Stimulated activated CD8-positive, alpha-beta memory T cell treated with anti-CD3 and anti-CD28 coated beads, Interleukin-4, amount 100 ng/mL, for 24 hours (primary cell): ENCODE data around the gene INTS3.

Source experiments
- DNase-seq: peaks from one replicate; pipeline ENCODE4 v3.0.0-alpha.2; 2020; ENCODE audit warnings: low read depth

INTS3 gene

GRCh38 chr1:153727463-153728304, at the start of gene INTS3:
INTS3 (plus strand) TSS chr1:153728050; CDS start chr1:153728635, 585 bp downstream.
- DNase-seq: peak; percentile 98

GRCh38 chr1:153678519-153679336, 49.1 kb upstream of the INTS3 start, which contains the start of gene NPR1:
NPR1 (plus strand) TSS chr1:153678688; CDS start chr1:153679109, 421 bp downstream.
- no peak for DNase-seq

- no peak for DNase-seq
Measured at GRCh38 chr1:153679337-153680119, 48.3 kb upstream of the INTS3 start.

- DNase-seq: no peak
Measured at GRCh38 chr1:153680120-153680403, 47.8 kb upstream of the INTS3 start.

GRCh38 chr1:153682730-153683129, 45.1 kb upstream of the INTS3 start:
- no peak for DNase-seq

- DNase-seq: no peak
Measured at GRCh38 chr1:153683854-153684253, 44.0 kb upstream of the INTS3 start.

GRCh38 chr1:153684892-153685291, 43.0 kb upstream of the INTS3 start:
- DNase-seq: no peak

GRCh38 chr1:153685544-153686340, 42.1 kb upstream of the INTS3 start:
- DNase-seq: no peak

- DNase-seq: no peak
Measured at GRCh38 chr1:153687346-153688125, 40.3 kb upstream of the INTS3 start.

GRCh38 chr1:153688276-153688675, 39.6 kb upstream of the INTS3 start:
- no peak for DNase-seq

- DNase-seq: no peak
Measured at GRCh38 chr1:153688736-153689328, 39.0 kb upstream of the INTS3 start.

GRCh38 chr1:153693466-153693865, 34.4 kb upstream of the INTS3 start:
- DNase-seq: no peak

GRCh38 chr1:153696741-153697140, 31.1 kb upstream of the INTS3 start:
- no peak for DNase-seq

- DNase-seq: no peak
Measured at GRCh38 chr1:153697191-153698019, 30.4 kb upstream of the INTS3 start.

GRCh38 chr1:153698020-153698922, 29.6 kb upstream of the INTS3 start:
- no peak for DNase-seq

- DNase-seq: no peak
Measured at GRCh38 chr1:153698923-153699714, 28.7 kb upstream of the INTS3 start.

GRCh38 chr1:153699768-153700167, 28.1 kb upstream of the INTS3 start:
- DNase-seq: no peak

GRCh38 chr1:153705484-153705883, 22.4 kb upstream of the INTS3 start:
- DNase-seq: no peak
